Esophagus muscularis mucosa (tissue), 4 donors: ENCODE data around the gene PPARA. TPM values are rescaled to one million over a fixed set of nuclear protein-coding genes. Genes with fewer than 3 reads are reported as not detected.

Experiments
- DNase-seq: peaks from one replicate; pipeline ENCODE4 v3.0.0-alpha.2; 2017; ENCODE audit errors: extremely low spot score
- H3K27ac ChIP-seq, 4 donors: fragments of 200-600 bp; sonication (generic); replicated peaks in 1 of 4; 1 replicate in 3 of 4; 2 replicates in 1 of 4; pipeline ENCODE4 v1.5.1; 2016 to 2019; ENCODE audit warnings: mild to moderate bottlenecking in 1 of 4
- H3K27me3 ChIP-seq, 4 donors: fragments of 200-600 bp; sonication (generic); one replicate each; pipeline versions ENCODE4 v1.5.1 to v1.6.0; 2016 to 2019
- H3K36me3 ChIP-seq, 4 donors: fragments of 200-600 bp; sonication (generic); one replicate each; pipeline ENCODE4 v1.5.1; 2016 to 2019
- H3K4me1 ChIP-seq, 4 donors: fragments of 200-600 bp; sonication (generic); one replicate each; pipeline ENCODE4 v1.5.1; 2016 to 2019
- H3K4me3 ChIP-seq, 4 donors: fragments of 200-600 bp; sonication (generic); 1 replicate in 2 of 4; 2 replicates in 2 of 4; pipeline ENCODE4 v1.5.1; 2016 to 2019; ENCODE audit warnings: mild to moderate bottlenecking in 4 of 4, moderate library complexity in 1 of 4
- H3K9me3 ChIP-seq, 4 donors: fragments of 200-600 bp; sonication (generic); 1 replicate in 3 of 4; 2 replicates in 1 of 4; pipeline ENCODE4 v1.5.1; 2016 to 2019
- CTCF ChIP-seq, 3 experiments: fragments of 200-600 bp in 2 of 3; fragments of 450-650 bp in 1 of 3; sonication (generic) in 2 of 3; IDR thresholded peaks; one replicate each; pipeline ENCODE4 v1.5.1; 2017 to 2019; ENCODE audit warnings: antibody characterized with exemption in 3 of 3, mild to moderate bottlenecking in 2 of 3, moderate library complexity in 1 of 3
- EP300 ChIP-seq: sonication (generic); formaldehyde crosslinking; IDR thresholded peaks from one replicate; pipeline ENCODE4 v1.6.1; 2017; ENCODE audit warnings: antibody characterized with exemption
- POLR2A ChIP-seq: fragments of 450-650 bp; IDR thresholded peaks from one replicate; pipeline ENCODE4 v1.6.1; 2017; ENCODE audit warnings: antibody characterized with exemption, moderate library complexity, mild to moderate bottlenecking, low read depth
- POLR2AphosphoS5 ChIP-seq, 2 donors: sonication (generic); formaldehyde crosslinking; IDR thresholded peaks; one replicate each; pipeline ENCODE4 v1.6.1; 2017; ENCODE audit warnings: antibody characterized with exemption in 2 of 2
- WGBS: methylation state at CpG from one replicate; pipeline ENCODE4 v1.1.5; 2018; 5-methylcytosine and 5-hydroxymethylcytosine counted together
- intact Hi-C: fragments of 100-400 bp; cut with DNase I; formaldehyde crosslinking; loops from one replicate; pipeline ENCODE4 v1.15.1; 2023
- total RNA-seq, 4 donors: library from RNA; depleted of rRNA; stranded (reverse); fragments of >200 nt; gene quantifications; one replicate each; pipeline versions ENCODE4 v1.1.0 to v1.2.1, GENCODE V29; 2016

Gene PPARA
- total RNA-seq, 4 donors from 2014 or later: 17.0 to 50.9 (median 26.8) TPM

GRCh38 chr22:46116491-46116958, 33.8 kb upstream of the PPARA start:
- DNase-seq: peak; percentile 99
- peaks cover 53 to 75% (median 70%) of the 10 kb centered on the region in 4 donors for H3K4me1 ChIP-seq
- no peak overlapping the region for H3K4me3 ChIP-seq
- WGBS: no CpG with 5 or more reads among the region's 28 CpGs
- peak; percentile 94 to 98 (median 96) for TF ChIP-seq CTCF (IDR thresholded peaks at IDR 0.05)
- no peak for TF ChIP-seq EP300
- H3K27ac ChIP-seq: peak overlapping the region; percentile 79 to 85 (median 82)
- intact Hi-C loops: loop anchor here (1.0 kb wide), 1 partner anchor 110 kb away; no protein-coding TSS in a partner anchor
- no peaks in the 10 kb centered on the region for H3K27me3 ChIP-seq
- H3K36me3 ChIP-seq: peaks cover 0 to 28% (median 25%) of the 10 kb centered on the region in 4 donors
- no peaks in the 10 kb centered on the region for H3K9me3 ChIP-seq

- Histone ChIP-seq H3K4me3 (no peak overlapping the region), H3K9me3 (no peaks in the 10 kb centered on the region), H3K27me3 (no peaks in the 10 kb centered on the region), H3K36me3 (peaks cover 0 to 18% (median 17%) of the 10 kb centered on the region in 4 donors), H3K27ac (peak overlapping the region; percentile 79 to 85 (median 82)), H3K4me1 (peaks cover 48 to 70% (median 68%) of the 10 kb centered on the region in 4 donors)
- intact Hi-C loops: no loop called here
- 88% methylated on average over 3 of the region's 10 CpGs for WGBS
- DNase-seq: no peak
- TF ChIP-seq EP300 (no peak), POLR2AphosphoS5 (IDR thresholded peaks at IDR 0.05) (no peak), POLR2A (no peak), CTCF (IDR thresholded peaks at IDR 0.05) (no peak)
Measured at GRCh38 chr22:46117206-46118199, 32.8 kb upstream of the PPARA start.

GRCh38 chr22:46119093-46119728, 31.1 kb upstream of the PPARA start:
- Histone ChIP-seq H3K36me3 (peaks cover 0 to 1% (median under 1%) of the 10 kb centered on the region in 4 donors), H3K9me3 (no peaks in the 10 kb centered on the region), H3K27ac (peak overlapping the region in 2 of 4 donors; percentile 8 to 44), H3K27me3 (no peaks in the 10 kb centered on the region), H3K4me3 (no peak overlapping the region), H3K4me1 (peaks cover 33 to 58% (median 55%) of the 10 kb centered on the region in 4 donors)
- intact Hi-C loops: no loop called here
- TF ChIP-seq POLR2AphosphoS5 (IDR thresholded peaks at IDR 0.05): no peak
- TF ChIP-seq CTCF (IDR thresholded peaks at IDR 0.05): no peak
- no peak for TF ChIP-seq POLR2A
- TF ChIP-seq EP300: no peak
- DNase-seq: no peak
- 70% methylated on average over 7 of the region's 12 CpGs for WGBS

- H3K4me3 ChIP-seq: no peak overlapping the region
- DNase-seq: no peak
- peaks cover 27 to 51% (median 48%) of the 10 kb centered on the region in 4 donors for H3K4me1 ChIP-seq
- H3K27ac ChIP-seq: peak overlapping the region in 3 of 4 donors; percentile 38 to 44 (median 42)
- TF ChIP-seq CTCF (IDR thresholded peaks at IDR 0.05) (no peak), POLR2A (no peak), POLR2AphosphoS5 (IDR thresholded peaks at IDR 0.05) (peak in 1 of 2 donors; percentile 14)
- no peaks in the 10 kb centered on the region for H3K9me3 ChIP-seq
- intact Hi-C loops: loop anchor here (10.0 kb wide), 1 partner anchor 425 kb away; no protein-coding TSS in a partner anchor
- no peaks in the 10 kb centered on the region for H3K36me3 ChIP-seq
- 51% methylated on average over 5 of the region's 23 CpGs for WGBS
- no peaks in the 10 kb centered on the region for H3K27me3 ChIP-seq
Measured at GRCh38 chr22:46119729-46120419, 30.5 kb upstream of the PPARA start.
